ENCODE measurements around the gene CA10.

Gene CA10

DNA sequence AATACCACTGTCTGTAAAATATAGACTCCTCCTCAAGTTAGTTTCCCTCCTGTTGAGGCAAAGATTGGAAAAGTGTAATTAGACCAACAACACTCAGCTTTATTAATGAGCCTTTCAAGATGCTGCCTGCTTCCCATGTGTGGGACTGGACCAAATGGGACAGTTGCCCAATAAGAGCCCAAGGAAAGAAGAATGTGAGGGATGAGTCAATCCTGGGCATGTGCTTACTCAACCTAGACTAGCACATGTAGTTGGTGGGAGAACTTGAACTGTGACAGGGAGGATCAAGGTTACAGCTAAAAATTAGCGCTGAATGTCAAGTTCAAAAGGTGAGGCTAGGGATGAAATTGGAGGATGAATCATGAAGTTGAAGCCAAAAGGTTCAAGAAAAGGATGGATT is 435.5 kb downstream of the CA10 start:
- DNase-seq (ENCODE audit: low spot score), result no peak

DNA sequence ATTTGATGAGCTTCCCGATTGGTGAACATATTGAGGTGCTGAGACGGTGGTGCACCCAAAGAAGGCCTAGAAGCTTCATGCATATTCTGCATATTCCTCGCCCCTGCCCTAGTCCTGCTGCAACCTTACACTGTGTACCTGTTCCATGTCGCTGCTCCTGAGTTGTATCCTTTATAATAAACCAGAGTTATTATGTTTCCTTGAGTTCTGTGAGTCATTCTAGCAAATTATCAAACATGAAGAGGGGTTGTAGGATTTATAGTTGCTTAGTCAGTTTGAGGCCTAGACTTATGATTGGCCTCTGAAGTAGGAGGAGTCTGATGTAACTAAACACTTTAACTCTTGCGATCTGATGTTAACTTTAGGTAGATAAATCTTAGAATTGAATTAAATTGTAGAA is 436.8 kb downstream of the CA10 start:
- no peak for DNase-seq (ENCODE audit: low spot score)

DNA sequence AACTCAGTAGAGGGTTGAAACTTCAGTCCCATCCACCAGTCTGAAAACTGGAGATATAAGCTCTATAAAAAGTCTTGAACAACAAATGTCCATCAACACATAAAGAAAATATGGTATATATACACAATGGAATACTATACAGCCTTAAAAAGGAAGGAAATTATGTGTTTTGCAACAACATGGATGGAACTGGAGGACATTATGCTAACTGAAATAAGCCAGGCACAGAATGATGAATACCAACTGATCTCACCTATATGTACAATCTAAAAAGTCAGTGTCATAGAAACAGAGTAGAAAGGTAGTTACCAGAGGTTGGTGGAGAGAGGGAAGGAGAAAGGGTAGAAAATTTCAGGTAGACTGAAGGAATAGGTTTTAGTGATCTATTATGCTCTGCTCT is 438.1 kb downstream of the CA10 start:
- no peak for DNase-seq (ENCODE audit: low spot score)

DNA sequence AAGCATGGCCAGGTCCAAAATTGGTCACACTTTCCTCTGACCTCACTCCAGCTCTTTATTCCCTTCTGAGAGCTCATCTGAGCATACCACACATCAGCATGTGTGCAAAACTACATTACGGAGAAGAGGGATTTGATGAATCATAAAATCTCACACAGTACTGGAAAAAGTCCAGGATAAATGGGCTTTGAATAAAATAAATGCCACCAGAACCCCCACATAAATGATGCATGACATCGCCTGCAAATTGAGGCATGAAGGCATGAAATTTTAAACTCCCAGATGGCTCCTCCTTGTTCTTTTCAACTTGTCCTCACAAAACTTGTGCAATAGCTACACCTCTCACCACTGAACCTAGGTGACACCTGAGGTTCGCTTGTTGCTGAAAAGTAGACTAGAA is 439.5 kb downstream of the CA10 start:
- DNase-seq (ENCODE audit: low spot score), result no peak

DNA sequence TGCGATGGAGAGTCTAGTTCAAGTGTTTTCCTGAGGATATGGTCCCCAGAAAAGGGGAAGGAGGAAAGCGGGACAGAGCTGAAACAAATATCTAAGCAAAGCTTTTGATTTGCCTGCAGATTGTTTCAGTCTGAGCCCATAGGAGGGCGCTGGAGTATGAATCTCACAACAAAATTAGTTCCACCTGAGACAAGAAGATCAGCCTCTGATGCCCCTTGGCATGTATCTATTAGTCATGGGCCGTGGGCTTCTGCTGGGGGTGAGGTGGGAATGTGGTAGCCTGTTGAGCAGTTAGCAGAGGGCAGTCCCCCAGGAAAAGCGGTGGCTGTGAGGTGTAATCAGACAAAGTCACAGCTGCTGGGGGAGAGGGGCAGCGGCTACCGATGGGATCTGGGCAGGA is 446.9 kb downstream of the CA10 start:
- DNase-seq (ENCODE audit: low spot score), result no peak

DNA sequence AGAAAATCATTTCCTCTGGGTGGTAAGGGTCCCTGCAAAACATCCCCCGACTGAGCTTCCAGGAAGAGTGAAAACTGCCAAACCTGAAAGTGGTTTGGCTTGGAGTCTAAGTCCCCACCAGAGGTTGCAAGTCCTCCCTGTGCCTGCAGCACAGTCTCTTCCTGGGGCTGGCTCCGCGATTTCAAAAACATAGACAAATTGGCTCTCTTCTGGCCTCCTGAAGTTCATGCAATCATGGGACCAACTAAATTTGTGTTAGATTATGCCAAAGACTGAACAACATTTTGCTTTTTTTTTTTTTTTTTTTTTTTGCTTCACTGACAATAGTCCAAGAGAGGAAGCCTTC is 447.9 kb downstream of the CA10 start:
- no peak for DNase-seq (ENCODE audit: low spot score)

DNA sequence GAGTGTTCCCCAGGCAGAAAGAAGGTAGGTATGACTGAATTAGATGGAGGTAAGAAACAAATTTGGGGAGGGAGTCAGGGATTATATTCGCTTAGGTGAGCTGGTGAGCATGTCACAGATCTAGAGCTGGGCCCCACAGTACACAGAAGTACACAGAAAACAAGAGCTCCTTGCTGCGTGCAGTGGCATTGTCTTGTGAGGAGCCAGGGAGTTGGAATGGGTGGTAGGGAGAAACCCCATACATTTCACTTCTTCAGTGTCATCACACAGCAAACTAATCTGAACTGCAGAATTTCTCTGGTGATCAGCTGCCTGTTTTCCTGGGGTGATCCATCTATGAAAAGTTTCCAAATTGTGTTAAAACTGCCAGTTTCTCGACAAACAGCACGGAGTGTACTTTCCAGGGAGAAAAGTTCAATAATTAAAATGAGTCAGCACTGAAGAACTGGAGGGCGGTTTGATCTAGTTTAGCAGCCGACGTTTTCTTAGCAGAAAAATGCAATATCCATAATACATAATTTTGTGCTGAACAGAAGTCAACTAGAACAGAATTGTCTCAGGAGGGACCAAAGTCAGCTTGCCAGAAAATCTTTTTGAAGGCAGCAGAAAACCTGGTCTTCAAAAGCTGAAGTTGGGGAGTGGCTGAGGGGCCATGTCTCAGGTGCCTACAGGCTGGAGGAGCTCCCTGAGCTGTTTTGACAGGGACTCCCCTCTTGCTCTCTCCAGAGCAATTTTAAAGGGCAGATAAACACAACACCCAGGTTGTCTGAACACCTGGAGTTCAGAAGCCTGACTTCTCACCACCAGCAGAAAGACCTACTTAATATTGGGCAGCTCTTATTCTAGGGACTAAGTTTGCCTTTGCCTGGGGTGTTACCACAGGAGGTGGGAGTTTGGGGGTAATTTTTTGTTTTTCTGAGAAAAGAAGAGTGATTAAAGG is 448.6 kb downstream of the CA10 start:
- DNase-seq (ENCODE audit: low spot score), result no peak

DNA sequence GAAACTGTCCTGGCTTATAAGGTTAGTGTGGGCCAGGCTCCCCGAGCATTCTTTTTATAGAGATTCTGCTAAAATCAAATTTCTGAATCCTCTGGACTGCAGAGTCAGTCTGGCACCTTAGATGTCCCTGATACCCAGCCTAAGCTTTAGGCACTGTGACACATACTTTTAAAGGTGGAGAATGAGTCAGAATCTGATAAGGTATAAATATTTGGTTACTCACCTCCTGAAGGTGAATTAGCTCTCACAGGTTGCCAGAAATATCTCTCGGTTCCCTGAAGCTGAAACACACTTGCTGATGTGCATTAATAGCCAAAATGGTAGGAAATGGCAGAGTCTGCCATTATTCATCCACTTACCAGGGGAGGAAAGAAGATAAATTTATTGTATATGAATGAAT is 451.3 kb downstream of the CA10 start:
- DNase-seq (ENCODE audit: low spot score), result no peak

DNA sequence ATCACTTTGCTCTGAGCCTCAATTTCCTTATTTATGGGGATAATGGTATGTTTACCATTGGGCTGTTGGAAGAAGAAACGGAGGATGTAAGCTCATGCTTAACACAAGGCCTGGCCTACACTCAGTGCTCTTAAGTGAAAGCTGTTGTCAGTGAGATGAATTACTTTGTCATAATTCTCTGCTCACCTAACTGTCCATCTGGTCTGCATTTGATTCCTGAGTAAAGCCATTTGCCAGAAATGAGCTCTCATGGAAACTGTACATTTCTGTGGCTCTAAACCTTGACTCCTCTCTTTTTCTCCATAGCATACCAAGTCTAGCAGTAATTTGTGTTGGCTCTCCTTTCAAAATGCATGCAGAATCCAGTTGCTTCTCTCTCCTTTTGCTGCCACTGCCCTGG is 452.4 kb downstream of the CA10 start:
- DNase-seq (ENCODE audit: low spot score), result no peak

DNA sequence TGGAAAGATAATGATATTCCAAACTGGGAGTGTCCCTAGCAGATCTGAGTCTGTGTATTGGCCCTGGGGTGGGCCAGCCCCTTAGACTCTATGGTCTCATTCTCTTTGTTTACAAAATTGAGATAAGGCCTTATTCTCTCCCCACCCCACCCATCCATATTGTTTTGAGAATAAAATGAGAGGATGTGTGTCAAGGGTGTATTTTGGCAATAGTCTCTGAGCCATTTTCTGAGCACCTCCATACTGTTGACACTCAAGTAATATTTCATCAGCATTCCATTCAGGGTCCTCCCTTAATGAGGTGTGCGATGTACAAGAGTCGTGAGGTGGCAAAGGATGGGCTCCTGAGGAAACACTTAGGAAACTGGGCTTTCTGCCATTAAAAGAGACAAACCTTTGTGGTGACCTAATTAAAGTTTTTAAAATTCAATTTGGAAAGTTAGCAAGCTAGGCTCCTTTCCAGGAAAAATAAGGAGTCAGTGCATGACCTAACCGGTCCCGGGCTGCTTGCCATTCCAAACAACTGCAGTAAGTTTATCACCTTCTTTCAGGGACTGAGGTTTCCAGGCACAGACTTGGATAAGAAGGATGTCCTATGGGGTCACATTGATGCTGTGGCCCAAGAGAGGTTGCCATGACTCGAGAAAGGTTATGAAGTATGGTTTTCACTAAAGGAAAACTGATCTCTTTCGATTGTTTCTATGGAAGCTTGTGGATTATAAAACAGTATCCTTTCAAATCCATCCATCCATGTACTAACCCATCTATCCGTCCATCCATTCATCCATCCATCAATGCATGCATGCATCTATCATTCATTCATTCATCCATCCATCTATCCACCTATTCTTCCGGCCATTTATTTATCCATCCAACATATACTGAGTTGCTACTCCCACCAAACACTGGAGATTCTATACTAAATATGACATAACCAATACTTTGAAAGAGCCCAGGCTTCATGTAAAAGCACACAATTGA is 454.9 kb downstream of the CA10 start:
- DNase-seq (ENCODE audit: low spot score), result no peak

DNA sequence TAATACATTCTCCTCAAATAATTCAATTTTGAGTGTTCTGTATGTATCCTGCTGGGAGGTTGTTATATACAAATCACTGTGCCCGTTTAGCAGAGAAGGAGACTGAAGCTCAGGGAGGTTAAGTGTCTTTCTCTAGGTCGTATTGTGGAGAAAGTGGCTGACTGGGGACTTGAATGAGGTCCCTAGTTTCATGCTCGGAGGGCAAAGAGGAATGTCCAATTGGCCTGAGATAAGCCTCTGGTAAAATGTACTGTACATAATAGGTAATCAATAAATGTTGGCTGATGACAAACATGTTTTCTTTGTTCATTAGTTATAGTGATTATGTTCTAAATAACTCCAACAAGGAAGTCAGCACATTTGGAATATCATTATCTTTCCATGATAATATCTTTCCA is 455.6 kb downstream of the CA10 start:
- no peak for DNase-seq (ENCODE audit: low spot score)

DNA sequence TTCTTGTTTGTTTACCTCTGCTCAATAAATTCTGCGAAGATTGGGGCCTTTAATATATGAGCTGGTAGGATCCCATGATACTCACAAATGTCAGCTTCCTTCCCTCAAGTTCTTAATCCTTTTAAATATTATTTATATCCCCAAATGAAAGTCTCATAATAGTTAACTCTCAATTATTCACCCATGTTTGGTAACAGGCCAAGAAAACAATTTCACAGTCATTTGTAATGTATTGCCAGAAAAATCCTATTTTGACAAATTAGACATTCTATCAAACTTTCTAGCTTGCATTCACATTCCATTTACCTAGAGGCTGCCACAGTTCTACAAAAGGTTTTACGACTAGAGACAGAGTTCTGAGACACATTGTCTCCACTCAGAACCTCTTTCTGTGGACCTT is 457.0 kb downstream of the CA10 start:
- no peak for DNase-seq (ENCODE audit: low spot score)

DNA sequence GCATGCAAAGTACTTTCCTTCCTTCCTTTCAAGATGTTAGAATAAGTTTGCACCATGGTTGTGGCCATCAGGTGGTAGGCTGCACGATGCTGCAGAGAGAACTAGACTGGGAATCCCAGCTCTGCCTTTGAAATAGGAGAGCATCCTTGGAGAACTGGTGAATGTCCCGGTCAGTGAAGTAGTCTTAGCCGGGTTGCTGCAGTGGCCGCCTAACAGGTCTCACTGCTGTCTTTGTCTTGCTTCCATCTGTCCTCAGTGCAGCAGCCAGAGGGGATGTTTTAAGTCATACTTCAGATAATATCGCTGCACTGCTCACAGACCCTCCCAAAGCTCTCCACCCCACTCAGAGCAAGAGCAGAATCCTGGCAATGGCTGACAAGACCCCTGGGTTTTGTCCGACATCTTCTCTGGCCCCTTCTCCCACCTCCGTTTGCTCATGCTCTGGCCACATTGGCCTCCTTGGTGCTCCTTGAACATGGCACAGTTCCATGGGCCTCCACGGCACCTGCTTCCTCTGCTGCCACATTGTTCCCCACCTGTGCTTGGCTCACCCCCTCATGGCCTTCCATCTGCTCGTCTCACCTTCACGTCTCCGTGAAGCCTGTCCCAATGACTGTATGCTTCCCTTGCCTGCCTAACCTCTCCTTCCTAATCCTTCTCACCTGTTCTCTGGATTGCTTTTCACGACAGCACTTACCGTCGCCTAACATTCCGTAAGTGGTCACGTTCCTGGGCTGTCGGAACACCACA is 458.3 kb downstream of the CA10 start:
- DNase-seq (ENCODE audit: low spot score), result no peak

DNA sequence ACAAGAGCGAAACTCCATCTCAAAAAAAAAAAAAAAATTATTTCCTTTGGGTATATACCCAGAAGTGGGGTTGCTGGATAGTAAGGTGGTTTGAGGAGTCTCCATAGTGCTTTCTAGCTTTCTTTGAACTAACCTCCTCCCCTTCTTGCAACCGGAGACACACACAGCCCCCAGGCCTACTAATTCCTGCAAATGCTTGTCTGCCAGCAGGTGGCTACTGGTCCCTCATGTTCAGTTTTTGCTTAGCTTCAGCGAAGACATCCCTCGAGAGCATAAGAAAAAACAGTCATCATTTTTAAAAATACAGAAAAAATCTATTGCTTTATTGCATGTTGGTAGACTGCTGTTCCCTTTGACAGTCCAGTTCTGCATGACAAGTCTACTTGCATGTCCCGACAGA is 459.2 kb downstream of the CA10 start:
- DNase-seq (ENCODE audit: low spot score), result no peak

DNA sequence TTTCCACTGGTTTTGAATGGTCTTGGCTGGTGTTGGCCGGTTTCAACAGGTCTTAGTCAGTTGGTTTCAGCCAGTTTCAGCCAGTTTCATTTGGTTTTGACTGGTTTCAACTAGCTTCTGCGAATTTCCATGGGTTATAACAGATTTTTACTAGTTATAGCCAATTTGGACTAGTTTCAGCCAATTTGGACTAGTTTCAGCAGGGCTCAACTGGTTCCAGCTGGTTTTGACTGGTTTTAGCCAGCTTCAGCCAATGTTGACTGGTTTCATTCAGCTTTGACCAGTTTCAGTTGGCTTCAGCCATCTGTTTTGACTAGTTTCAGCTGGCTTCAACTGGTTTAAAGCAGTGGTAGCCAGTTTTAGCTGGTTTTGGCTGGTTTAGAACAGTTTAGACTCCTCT is 465.6 kb downstream of the CA10 start:
- DNase-seq (ENCODE audit: low spot score), result no peak

DNA sequence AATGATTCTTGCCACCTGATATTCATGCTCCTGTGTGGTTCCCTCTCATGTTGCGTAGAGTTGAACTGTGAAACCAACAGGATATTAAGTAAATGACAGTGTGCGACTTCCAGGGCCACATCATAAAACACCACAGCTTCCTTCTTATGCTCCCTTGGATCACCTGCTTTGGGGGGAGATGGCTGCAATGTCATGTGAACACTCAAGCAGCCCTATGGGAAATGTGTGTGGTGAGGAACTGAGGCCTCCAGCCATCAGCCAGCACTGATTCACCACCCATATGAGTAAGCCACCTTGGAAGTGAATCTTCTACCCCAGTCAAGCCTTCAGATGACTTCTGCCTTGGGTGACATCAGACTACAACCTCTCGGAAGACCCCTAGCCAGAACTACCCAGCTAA is 470.6 kb downstream of the CA10 start:
- DNase-seq (ENCODE audit: low spot score), result no peak

DNA sequence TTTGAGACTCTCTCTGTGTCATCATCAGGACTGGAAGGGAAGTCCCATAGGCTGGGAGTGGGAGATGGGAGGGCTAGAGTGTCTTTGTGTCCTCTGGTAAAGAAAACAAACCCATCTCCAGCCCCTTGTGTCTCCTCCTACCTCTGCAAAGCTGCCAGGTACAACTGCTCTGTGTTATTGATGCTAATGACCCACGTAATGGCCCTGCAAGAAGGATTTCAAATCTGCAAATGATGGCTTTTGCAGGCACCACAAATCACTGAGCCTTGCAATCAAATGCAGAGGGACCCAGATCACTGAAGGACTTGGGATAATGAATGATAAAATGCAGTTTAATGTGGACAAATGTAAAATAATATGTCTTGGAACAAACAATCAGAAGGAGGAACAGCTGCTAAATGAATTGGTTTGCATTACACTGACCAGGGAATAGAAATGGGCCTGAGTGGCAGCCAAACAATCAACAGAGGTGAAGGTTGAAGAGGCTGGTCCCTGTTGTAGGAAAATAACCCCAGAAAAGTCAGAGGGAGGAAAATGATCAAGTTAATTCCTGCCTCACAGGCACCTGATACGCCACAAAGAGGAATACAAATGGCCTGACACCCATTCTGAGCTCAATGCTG is 473.1 kb downstream of the CA10 start:
- DNase-seq (ENCODE audit: low spot score), result no peak

DNA sequence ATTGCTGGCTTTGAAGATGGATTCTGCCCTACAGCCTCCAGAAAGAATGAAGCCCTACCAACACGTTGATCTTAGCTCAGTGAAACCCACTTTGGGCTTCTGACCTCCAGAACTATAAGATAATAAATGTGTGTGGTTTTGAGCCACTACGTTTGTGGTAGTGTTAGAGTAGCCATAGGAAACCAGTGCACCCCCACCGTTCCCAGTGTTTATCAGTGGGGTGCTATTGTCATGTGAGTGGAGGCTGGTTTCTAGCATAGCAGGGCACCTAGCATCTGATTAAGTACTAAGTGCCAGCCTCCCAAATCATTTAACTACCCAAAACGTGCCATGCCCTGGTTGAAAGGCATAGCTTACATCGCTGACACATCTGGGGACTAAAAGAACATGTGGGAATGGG is 474.3 kb downstream of the CA10 start:
- DNase-seq (ENCODE audit: low spot score), result no peak

DNA sequence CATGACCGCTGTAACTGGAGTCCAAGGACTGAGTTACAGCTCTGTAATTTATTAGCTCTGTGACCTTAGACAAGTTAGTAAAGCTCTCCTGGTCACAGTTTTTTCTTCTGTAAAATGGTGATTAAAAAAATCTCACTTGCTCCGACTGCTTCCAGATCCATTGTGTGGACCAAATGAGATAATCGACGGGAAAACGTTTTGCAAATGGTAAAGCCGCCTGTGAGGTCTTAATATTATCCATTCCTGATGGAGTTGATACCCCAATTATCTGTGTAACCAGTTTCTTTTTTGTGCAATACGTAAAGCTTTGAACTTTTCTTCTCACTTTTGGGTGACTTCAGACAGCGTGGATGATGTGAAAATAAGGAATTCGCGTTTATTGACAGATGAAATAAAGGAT is 475.2 kb downstream of the CA10 start:
- DNase-seq (ENCODE audit: low spot score), result no peak

DNA sequence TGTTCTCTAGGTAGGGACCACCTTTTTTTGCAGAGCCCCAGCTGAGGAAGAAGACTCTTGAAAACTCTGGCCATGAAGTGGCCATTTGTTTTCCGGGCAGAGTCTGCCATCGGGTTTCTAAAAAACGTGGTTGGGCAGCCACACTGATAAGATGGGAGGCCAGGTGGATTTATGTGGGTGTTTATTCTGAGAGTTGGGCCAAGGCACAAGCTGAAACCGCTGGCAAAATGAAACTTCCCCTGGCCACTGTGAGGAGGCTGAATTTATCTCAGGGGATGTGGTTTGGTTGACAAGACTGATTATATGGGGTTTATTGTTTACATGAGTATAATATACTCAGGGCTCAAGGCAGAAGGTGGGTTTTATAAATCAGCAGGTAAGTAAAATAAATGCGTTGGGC is 476.4 kb downstream of the CA10 start:
- DNase-seq (ENCODE audit: low spot score), result no peak

DNA sequence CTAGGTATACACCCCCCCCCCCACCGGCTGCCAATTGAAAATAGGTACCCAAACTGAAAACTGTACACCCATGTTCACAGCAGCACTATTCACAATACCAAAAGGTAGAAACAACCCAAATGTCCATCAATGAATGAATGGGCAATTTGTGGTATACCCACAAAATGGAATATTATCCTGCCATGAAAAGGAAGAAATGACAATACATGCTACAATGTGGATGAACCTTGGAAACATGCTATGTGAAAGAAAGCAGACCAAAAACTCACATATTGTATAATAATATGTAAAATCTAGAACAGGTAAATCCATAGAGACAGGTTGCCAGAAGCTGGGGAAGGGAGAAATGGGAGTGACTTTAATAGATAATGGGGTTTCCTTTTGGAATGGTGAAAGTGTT is 480.6 kb downstream of the CA10 start:
- DNase-seq (ENCODE audit: low spot score), result no peak

All from HuH-7.5 (cell line).